HepG2 (cell line): ENCODE data around the gene UBTF. TPM values are rescaled to one million over a fixed set of nuclear protein-coding genes. Genes with fewer than 3 reads are reported as not detected.

ENCODE experiments used
- AKNA ChIP-seq: sonication (generic); formaldehyde crosslinking; IDR thresholded peaks from 2 replicates; pipeline ENCODE4 v1.4.0; 2020; ENCODE audit warnings: missing genetic modification reagents, borderline replicate concordance
- ARHGAP35 ChIP-seq: sonication (generic); formaldehyde crosslinking; IDR thresholded peaks from 2 replicates; pipeline ENCODE4 v1.9.0; 2022; ENCODE audit warnings: mild to moderate bottlenecking, inconsistent platforms, moderate library complexity, missing genetic modification reagents, borderline replicate concordance
- ATRX ChIP-seq: sonication (generic); formaldehyde crosslinking; IDR thresholded peaks from 2 replicates; pipeline ENCODE4 v1.4.0; 2020; ENCODE audit warnings: missing genetic modification reagents, borderline replicate concordance
- CBX1 ChIP-seq: IDR thresholded peaks from one replicate; pipeline ENCODE4 v1.6.1; 2016; ENCODE audit warnings: antibody characterized with exemption, low read depth
- GATAD1 ChIP-seq: IDR thresholded peaks from 2 replicates; pipeline ENCODE4 v1.6.1; 2016; ENCODE audit warnings: missing genetic modification reagents, missing compliant biosample characterization
- GATAD2A ChIP-seq: IDR thresholded peaks from 2 replicates; pipeline ENCODE4 v1.6.1; 2016
- GZF1 ChIP-seq: sonication (generic); formaldehyde crosslinking; IDR thresholded peaks from 2 replicates; pipeline ENCODE4 v1.5.1; 2020; ENCODE audit warnings: mild to moderate bottlenecking, missing genetic modification reagents
- HOXA3 ChIP-seq: sonication (generic); formaldehyde crosslinking; IDR thresholded peaks from 2 replicates; pipeline ENCODE4 v1.5.0; 2020; ENCODE audit warnings: missing genetic modification reagents
- MAF1 ChIP-seq: sonication (generic); formaldehyde crosslinking; IDR thresholded peaks from 2 replicates; pipeline ENCODE4 v1.5.0; 2020; ENCODE audit warnings: missing genetic modification reagents, borderline replicate concordance
- MLXIP ChIP-seq: sonication (generic); formaldehyde crosslinking; IDR thresholded peaks from 2 replicates; pipeline ENCODE4 v1.9.0; 2021; ENCODE audit warnings: missing genetic modification reagents, borderline replicate concordance
- TFAP4 ChIP-seq: sonication (generic); IDR thresholded peaks from 2 replicates; pipeline ENCODE4 v1.6.1; 2016; ENCODE audit warnings: low read depth, borderline replicate concordance
- ZNF609 ChIP-seq: sonication (generic); formaldehyde crosslinking; IDR thresholded peaks from 2 replicates; pipeline ENCODE4 v1.4.0; 2020; ENCODE audit warnings: mild to moderate bottlenecking, missing genetic modification reagents, borderline replicate concordance
- polyA plus RNA-seq, 8 experiments: library from polyadenylated mRNA; depleted of rRNA in 3 of 8; stranded (reverse) in 7 of 8; unstranded in 1 of 8; fragments of >200 nt; fragmentation: Illumina TruSeq in 4 of 8; extraction: Trizol in 4 of 8; gene quantifications; 2 replicates each; pipeline versions ENCODE4 v1.2.1 to v1.2.3, GENCODE V29; 2011 to 2016; ENCODE audit warnings: low read depth in 4 of 8, missing spikeins in 1 of 8, mixed read lengths in 1 of 8; ENCODE audit not compliant: insufficient read depth in 1 of 8
- total RNA-seq, 5 experiments: library from RNA; depleted of rRNA; stranded (reverse); fragments of >200 nt; fragmentation: Illumina TruSeq; extraction: Trizol; gene quantifications; 2 replicates each; pipeline ENCODE4 v1.2.3, GENCODE V29; 2016; ENCODE audit warnings: low read depth in 1 of 5

UBTF gene
- total and polyA plus RNA-seq, 2 of the 13 experiments (the other 11 are each of a cell fraction or from before 2014, with no cell fraction given): 15.2 to 60.9 TPM

- TF ChIP-seq TFAP4 (peak; percentile 6; the same call in 1 of the 2 replicates), AKNA (CRISPR knock-in tag) (0 out of 2 replicates have a peak, but pooled peaks have one; percentile 10), GATAD1 (CRISPR knock-in tag) (no peak), ATRX (no peak), GZF1 (CRISPR knock-in tag) (no peak), ARHGAP35 (CRISPR knock-in tag) (no peak), MAF1 (CRISPR knock-in tag) (0 out of 2 replicates have a peak, but pooled peaks have one; percentile 73), HOXA3 (CRISPR knock-in tag) (peak; percentile 45; the same call in 1 of the 2 replicates), MLXIP (CRISPR knock-in tag) (no peak), ZNF609 (CRISPR knock-in tag) (no peak), CBX1 (peak; percentile 57), GATAD2A (CRISPR knock-in tag) (no peak)
Observed at GRCh38 chr17:44222112-44222869, 2.8 kb upstream of the UBTF start (continued).
